Hepatocyte (in vitro differentiated cells): ENCODE data around the gene IFNA13.

Source experiments
- CTCF ChIP-seq: fragments of 200-600 bp; sonication (generic); IDR thresholded peaks from 2 replicates; pipeline ENCODE4 v1.5.1; 2016; ENCODE audit warnings: antibody characterized with exemption, mild to moderate bottlenecking; ENCODE audit not compliant: poor library complexity
- EZH2 ChIP-seq: fragments of 200-600 bp; sonication (generic); IDR thresholded peaks from 2 replicates; pipeline ENCODE4 v1.6.1; 2016; ENCODE audit warnings: antibody characterized with exemption, mild to moderate bottlenecking, borderline replicate concordance
- EZH2phosphoT487 ChIP-seq: fragments of 200-600 bp; sonication (generic); IDR thresholded peaks from one replicate; pipeline ENCODE4 v1.6.1; 2018; ENCODE audit warnings: antibody characterized with exemption, mild to moderate bottlenecking, low read depth, moderate library complexity; ENCODE audit not compliant: unreplicated experiment, severe bottlenecking

- TF ChIP-seq EZH2 = peak; percentile 58
- TF ChIP-seq CTCF = peak; percentile 15
- no peak for TF ChIP-seq EZH2phosphoT487
Observed at GRCh38 chr9:21402386-21403251, 34.8 kb upstream of the IFNA13 start.
